SK-N-MC (cell line): ENCODE data around the gene NPY1R.

Experiments used
- EZH2 ChIP-seq: fragments of 200-600 bp; sonication (generic); IDR thresholded peaks from one replicate; pipeline ENCODE4 v1.6.1; 2017; ENCODE audit warnings: antibody characterized with exemption
- POLR2AphosphoS5 ChIP-seq: IDR thresholded peaks from 2 replicates; pipeline ENCODE4 v1.6.1; 2012; ENCODE audit warnings: mild to moderate bottlenecking, low read depth, low read length, borderline replicate concordance

- TF ChIP-seq EZH2 (no peak), POLR2AphosphoS5 (no peak)
These were observed 48.3 kb upstream of the NPY1R start for GRCh38 chr4:163380703-163381102.
